HepG2 (cell line): ENCODE data around the gene SIGMAR1. TPM values are rescaled to one million over a fixed set of nuclear protein-coding genes. Genes with fewer than 3 reads are reported as not detected.
A peak's percentile ranks its signal among the peaks of the same experiment; 100 is the strongest.

Source experiments
- ATAC-seq: fragments of 200-7000 bp; cut with Tn5 transposase; 3 replicates; pipeline ENCODE4 v1.9.1; 2020; ENCODE audit warnings: mild to moderate bottlenecking, moderate library complexity
- BruUV-seq: library from RNA; stranded (reverse); fragments of 400-500 nt; replicated peaks from 2 replicates; lab custom pipeline; 2021; lab: Mats Ljungman, UMichigan
- CTCF ChIA-PET: fragments of 300-600 bp; formaldehyde crosslinking; extraction: SDS; loops from one replicate; lab custom pipeline; 2021; ENCODE audit warnings: low total read pairs, inconsistent platforms, low intra/inter-chr PET ratio; lab: Yijun Ruan, JAX
- POLR2A ChIA-PET: fragments of 350-600 bp; sonication (Branson Sonifier 250); formaldehyde crosslinking; loops from one replicate; lab custom pipeline; 2020; ENCODE audit warnings: antibody characterized with exemption, inconsistent platforms; lab: Yijun Ruan, JAX
- DNase-seq: peaks from one replicate; pipeline ENCODE4 v3.0.0-alpha.2; 2015; ENCODE audit warnings: low spot score
- FAIRE-seq: peaks from 3 replicates; lab custom pipeline; 2011; peaks lifted over from hg19 to GRCh38; lab: Jason Lieb, UNC
- H2AFZ ChIP-seq: one replicate; pipeline ENCODE4 v1.6.1; 2011; ENCODE audit warnings: low read length, inconsistent platforms
- H3K27ac ChIP-seq: fragments of 300-600 bp; 3 replicates; pipeline ENCODE4 v1.8.0; 2011; ENCODE audit warnings: mixed run types, mild to moderate bottlenecking, mixed read lengths, low read length, inconsistent platforms; ENCODE audit not compliant: insufficient read depth; ENCODE audit errors: extremely low read length
- H3K27me3 ChIP-seq, 2 experiments: fragments of 200-600 bp in 1 of 2; 2 replicates in 1 of 2; 3 replicates in 1 of 2; pipeline versions ENCODE4 v1.6.0 to v1.8.0; 2011; ENCODE audit warnings: low read length in 2 of 2, mild to moderate bottlenecking in 2 of 2, moderate library complexity in 2 of 2, inconsistent platforms in 1 of 2; ENCODE audit not compliant: insufficient read depth in 2 of 2, control insufficient read depth in 1 of 2
- H3K36me3 ChIP-seq, 2 experiments: fragments of 200-600 bp in 1 of 2; replicated peaks in 1 of 2; 2 replicates in 1 of 2; 3 replicates in 1 of 2; pipeline versions ENCODE4 v1.5.1 to v1.8.0; 2011; ENCODE audit warnings: low read length in 2 of 2, inconsistent platforms in 1 of 2; ENCODE audit not compliant: insufficient read depth in 2 of 2, control insufficient read depth in 1 of 2
- H3K4me1 ChIP-seq: 2 replicates; pipeline ENCODE4 v1.5.1; 2012; ENCODE audit warnings: low read length, inconsistent platforms; ENCODE audit not compliant: insufficient read depth
- H3K4me2 ChIP-seq: 2 replicates; pipeline ENCODE4 v1.6.0; 2011; ENCODE audit warnings: low read depth, low read length, inconsistent platforms
- H3K4me3 ChIP-seq, 3 experiments: fragments of 200-600 bp in 1 of 3; sonication (generic), shearing (Covaris generic) in 1 of 3; replicated peaks in 1 of 3; 2 replicates each; pipeline ENCODE4 v1.5.1; 2011 to 2016; ENCODE audit warnings: low read length in 3 of 3, inconsistent platforms in 2 of 3, low read depth in 2 of 3, mild to moderate bottlenecking in 2 of 3, control low read depth in 1 of 3, mixed read lengths in 1 of 3; ENCODE audit not compliant: insufficient read depth in 1 of 3
- H3K79me2 ChIP-seq: one replicate; pipeline ENCODE4 v1.6.1; 2011; ENCODE audit warnings: low read length, inconsistent platforms; ENCODE audit not compliant: insufficient read depth
- H3K9ac ChIP-seq: 2 replicates; pipeline ENCODE4 v1.6.0; 2011; ENCODE audit warnings: mild to moderate bottlenecking, low read depth, low read length, inconsistent platforms; ENCODE audit not compliant: insufficient read depth
- H3K9me3 ChIP-seq: 2 replicates; pipeline ENCODE4 v1.5.1; 2012; ENCODE audit warnings: mild to moderate bottlenecking, low read length
- H4K20me1 ChIP-seq: 2 replicates; pipeline ENCODE4 v1.6.0; 2011; ENCODE audit warnings: inconsistent platforms, mild to moderate bottlenecking, low read length, moderate library complexity; ENCODE audit not compliant: insufficient read depth
- CCAR2 ChIP-seq: fragments of 200-400 bp; formaldehyde crosslinking; optimal IDR thresholded peaks from 2 replicates; pipeline ENCODE3; 2018; ENCODE audit warnings: low read depth, mild to moderate bottlenecking, low read length, moderate library complexity
- CEBPZ ChIP-seq: IDR thresholded peaks from 2 replicates; pipeline ENCODE4 v1.6.1; 2012; ENCODE audit warnings: low read length, improper control_type of control experiment
- FOXM1 ChIP-seq: sonication (generic); formaldehyde crosslinking; IDR thresholded peaks from 2 replicates; pipeline ENCODE4 v1.5.0; 2020; ENCODE audit warnings: missing genetic modification reagents
- KDM2A ChIP-seq: sonication (generic); formaldehyde crosslinking; IDR thresholded peaks from 2 replicates; pipeline ENCODE4 v1.4.0; 2020; ENCODE audit warnings: low read depth, missing genetic modification reagents, borderline replicate concordance
- MLLT10 ChIP-seq: sonication (generic); formaldehyde crosslinking; IDR thresholded peaks from 2 replicates; pipeline ENCODE4 v1.4.0; 2020; ENCODE audit warnings: missing genetic modification reagents
- NFE2L1 ChIP-seq: sonication (generic); formaldehyde crosslinking; IDR thresholded peaks from 2 replicates; pipeline ENCODE4 v1.4.0; 2020; ENCODE audit warnings: missing genetic modification reagents, mild to moderate bottlenecking, borderline replicate concordance
- NR2F6 ChIP-seq, 2 experiments: IDR thresholded peaks; 2 replicates each; pipeline ENCODE4 v1.6.1; 2016; ENCODE audit warnings: antibody characterized with exemption in 1 of 2, mild to moderate bottlenecking in 1 of 2
- RXRA ChIP-seq: sonication (generic); formaldehyde crosslinking; IDR thresholded peaks from 2 replicates; pipeline ENCODE4 v1.5.1; 2020; ENCODE audit warnings: missing genetic modification reagents
- SKIL ChIP-seq: sonication (generic); formaldehyde crosslinking; IDR thresholded peaks from 2 replicates; pipeline ENCODE4 v1.8.0; 2022; ENCODE audit warnings: missing genetic modification reagents, mild to moderate bottlenecking, moderate library complexity, borderline replicate concordance
- SNRNP70 ChIP-seq: fragments of 200-400 bp; formaldehyde crosslinking; IDR thresholded peaks from 2 replicates; pipeline ENCODE4 v1.6.1; 2017; ENCODE audit warnings: mild to moderate bottlenecking, low read depth, low read length, moderate library complexity
- SP2 ChIP-seq: sonication (generic); formaldehyde crosslinking; IDR thresholded peaks from 2 replicates; pipeline ENCODE4 v1.5.1; 2020; ENCODE audit warnings: mild to moderate bottlenecking, missing genetic modification reagents
- ZFP37 ChIP-seq: sonication (generic); formaldehyde crosslinking; IDR thresholded peaks from 2 replicates; pipeline ENCODE4 v1.4.0; 2020; ENCODE audit warnings: missing genetic modification reagents, borderline replicate concordance
- ZNF251 ChIP-seq: sonication (generic); formaldehyde crosslinking; IDR thresholded peaks from 2 replicates; pipeline ENCODE4 v1.9.0; 2021; ENCODE audit warnings: mild to moderate bottlenecking, missing genetic modification reagents
- ZNF691 ChIP-seq: sonication (generic); formaldehyde crosslinking; IDR thresholded peaks from 2 replicates; pipeline ENCODE4 v1.4.0; 2020; ENCODE audit warnings: missing genetic modification reagents, low read depth, mild to moderate bottlenecking, borderline replicate concordance
- WGBS: methylation state at CpG from one replicate; pipeline ENCODE4 v1.1.6; 2017; ENCODE audit warnings: low lambda C conversion rate; 5-methylcytosine and 5-hydroxymethylcytosine counted together
- in situ Hi-C: cut with HindIII; loops from 2 replicates; pipeline ENCODE4 v1.10.0; 2017; ENCODE audit warnings: low pct_unique_long_range_greater_than_20kb; ENCODE audit not compliant: extremely low pct_ligation_motif_present
- intact Hi-C: fragments of 100-400 bp; cut with micrococcal nuclease; formaldehyde crosslinking; loops from one replicate; pipeline ENCODE4 v1.10.0; 2022; ENCODE audit not compliant: unreplicated experiment
- polyA plus RNA-seq, 8 experiments: library from polyadenylated mRNA; depleted of rRNA in 3 of 8; stranded (reverse) in 7 of 8; unstranded in 1 of 8; fragments of >200 nt; fragmentation: Illumina TruSeq in 4 of 8; extraction: Trizol in 4 of 8; gene quantifications; 2 replicates each; pipeline versions ENCODE4 v1.2.1 to v1.2.3, GENCODE V29; 2011 to 2016; ENCODE audit warnings: low read depth in 4 of 8, missing spikeins in 1 of 8, mixed read lengths in 1 of 8; ENCODE audit not compliant: insufficient read depth in 1 of 8
- total RNA-seq, 5 experiments: library from RNA; depleted of rRNA; stranded (reverse); fragments of >200 nt; fragmentation: Illumina TruSeq; extraction: Trizol; gene quantifications; 2 replicates each; pipeline ENCODE4 v1.2.3, GENCODE V29; 2016; ENCODE audit warnings: low read depth in 1 of 5

Gene SIGMAR1
- total and polyA plus RNA-seq, 2 of the 13 experiments (the other 11 are each of a cell fraction or from before 2014, with no cell fraction given), result 38.9 to 60.8 TPM

- TF ChIP-seq NR2F6 (IDR thresholded peaks at IDR 0.05), result no peak
- no peak for TF ChIP-seq NR2F6 (CRISPR knock-in tag; IDR thresholded peaks at IDR 0.05)
- no peak for TF ChIP-seq ZNF691 (CRISPR knock-in tag)
- TF ChIP-seq RXRA (CRISPR knock-in tag), result no peak
- no peak for TF ChIP-seq ZFP37 (CRISPR knock-in tag)
- no peak for TF ChIP-seq NFE2L1 (CRISPR knock-in tag)
- TF ChIP-seq SNRNP70, result no peak
- TF ChIP-seq CCAR2, result no peak
- TF ChIP-seq SKIL (CRISPR knock-in tag), result no peak
- TF ChIP-seq SP2 (CRISPR knock-in tag), result no peak
Measured at GRCh38 chr9:34606190-34606589, 31.4 kb downstream of the SIGMAR1 start (continued).

- BruUV-seq, result no TSS peak
- POLR2A ChIA-PET, result no interaction called here
- Histone ChIP-seq H3K79me2 (no peaks in the 10 kb centered on the region), H3K27ac (no peak overlapping the region), H3K27me3 (no peaks in the 10 kb centered on the region), H3K36me3 (no peaks in the 10 kb centered on the region), H3K4me3 (no peak overlapping the region), H3K4me2 (no peak overlapping the region), H3K9ac (no peak overlapping the region), H3K4me1 (peaks cover 11% of the 10 kb centered on the region), H2AFZ (no peak overlapping the region), H4K20me1 (no peaks in the 10 kb centered on the region), H3K9me3 (no peaks in the 10 kb centered on the region)
- CTCF ChIA-PET, result interaction anchor here (0.6 to 2.0 kb wide), 7 partner anchors 12 to 200 kb away, joined by 3 to 18 read pairs (median 6); no protein-coding TSS in a partner anchor
- WGBS, result 29% methylated on average over 2 of the region's 4 CpGs
- peak; percentile 81 for FAIRE-seq
- peak; percentile 91 for ATAC-seq
- DNase-seq, result peak; percentile 62
- in situ Hi-C loops, result loop anchor here (5.0 kb wide), 1 partner anchor 161 kb away; no protein-coding TSS in a partner anchor
- intact Hi-C loops, result loop anchor here (1.0 to 5.0 kb wide), 2 partner anchors 55 to 271 kb away; no protein-coding TSS in a partner anchor
- TF ChIP-seq MLLT10 (CRISPR knock-in tag) (no peak), KDM2A (CRISPR knock-in tag) (0 out of 2 replicates have a peak, but pooled peaks have one; percentile 34), ZNF251 (CRISPR knock-in tag) (no peak), FOXM1 (CRISPR knock-in tag) (no peak), CEBPZ (no peak)
Measured at GRCh38 chr9:34603610-34604231, 33.9 kb downstream of the SIGMAR1 start.
